ENCODE data around the gene VWF. TPM values are rescaled to one million over a fixed set of nuclear protein-coding genes. Genes with fewer than 3 reads are reported as not detected.

Gene VWF
- polyA plus RNA-seq, 5 donors = 100 to 155 (median 105) TPM

Other genes with a start within 250 kb of the VWF start
- gene ANO2, start 179.4 kb downstream of the VWF start, polyA plus RNA-seq (ENCODE audit: insufficient read depth in 1 of 5, insufficient read length in 5 of 5, low replicate concordance in 1 of 5) = 1 to 10 TPM; 3.3 to 5.7 (median 5.5) TPM
- 100 to 1,000 TPM; 117 to 154 (median 129) TPM for gene CD9, start 75.7 kb upstream of the VWF start, polyA plus RNA-seq (ENCODE audit: insufficient read depth in 1 of 5, insufficient read length in 5 of 5, low replicate concordance in 1 of 5)
- gene PLEKHG6, start 186.0 kb upstream of the VWF start, polyA plus RNA-seq (ENCODE audit: insufficient read depth in 1 of 5, insufficient read length in 5 of 5, low replicate concordance in 1 of 5) = 1 to 10 TPM; 2.1 to 3.9 (median 3.0) TPM
- 100 to 1,000 TPM; 115 to 142 (median 133) TPM for gene TNFRSF1A, start 217.4 kb upstream of the VWF start, polyA plus RNA-seq (ENCODE audit: insufficient read depth in 1 of 5, insufficient read length in 5 of 5, low replicate concordance in 1 of 5)

All from right lung (tissue), 5 donors.